ENCODE measurements around the gene TXNRD1. TPM values are rescaled to one million over a fixed set of nuclear protein-coding genes. Genes with fewer than 3 reads are reported as not detected.
"Not testable (repeated sequence)": the region's sequence is repeated elsewhere in the genome, so short reads cannot be mapped to it uniquely, and the experiment has no call there.

TXNRD1 gene
- total and polyA plus RNA-seq, 9 donors: 45.0 to 157 (median 77.4) TPM

GRCh38 chr12:104257913-104258472 is 42.4 kb downstream of the TXNRD1 start:
- DNase-seq: no peak
- Histone ChIP-seq H3K9me3 (no peaks in the 10 kb centered on the region), H3K4me1 (ENCODE audit: insufficient read depth) (no peaks in the 10 kb centered on the region), H3K36me3 (no peaks in the 10 kb centered on the region), H3K27ac (no peak overlapping the region), H3K4me3 (no peak overlapping the region), H3K27me3 (no peaks in the 10 kb centered on the region)
- intact Hi-C loops (cut with DNase I): no loop called here
- no peak for TF ChIP-seq CTCF (IDR thresholded peaks at IDR 0.05)
- no peak for TF ChIP-seq POLR2A (IDR thresholded peaks at IDR 0.05)
- TF ChIP-seq EP300 (IDR thresholded peaks at IDR 0.05): no peak

GRCh38 chr12:104258476-104259067 is 43.0 kb downstream of the TXNRD1 start:
- Histone ChIP-seq H3K4me1 (ENCODE audit: insufficient read depth) (no peaks in the 10 kb centered on the region), H3K27ac (no peak overlapping the region), H3K9me3 (no peaks in the 10 kb centered on the region), H3K27me3 (no peaks in the 10 kb centered on the region), H3K36me3 (no peaks in the 10 kb centered on the region), H3K4me3 (no peak overlapping the region)
- no peak for TF ChIP-seq CTCF (IDR thresholded peaks at IDR 0.05)
- TF ChIP-seq EP300 (IDR thresholded peaks at IDR 0.05): no peak
- no peak for TF ChIP-seq POLR2A (IDR thresholded peaks at IDR 0.05)
- intact Hi-C loops (cut with DNase I): no loop called here
- DNase-seq: no peak
- WGBS, 3 donors: 87 to 92% (median 88%) methylated on average over 2 of the region's 2 CpGs

- 70 to 77% (median 75%) methylated on average over 4 of the region's 4 CpGs for WGBS, 3 donors
- no peak for DNase-seq
- no peaks in the 10 kb centered on the region for H3K36me3 ChIP-seq
- H3K4me3 ChIP-seq: no peak overlapping the region
- intact Hi-C loops (cut with DNase I): no loop called here
- H3K27ac ChIP-seq: no peak overlapping the region
- H3K4me1 ChIP-seq (ENCODE audit: insufficient read depth): no peaks in the 10 kb centered on the region
- TF ChIP-seq CTCF (IDR thresholded peaks at IDR 0.05) (no peak), POLR2A (IDR thresholded peaks at IDR 0.05) (no peak), EP300 (IDR thresholded peaks at IDR 0.05) (no peak)
- no peaks in the 10 kb centered on the region for H3K9me3 ChIP-seq
- no peaks in the 10 kb centered on the region for H3K27me3 ChIP-seq
Observed at GRCh38 chr12:104263026-104263425, 47.4 kb downstream of the TXNRD1 start.

- Histone ChIP-seq H3K4me1 (ENCODE audit: insufficient read depth) (no peaks in the 10 kb centered on the region), H3K36me3 (no peaks in the 10 kb centered on the region), H3K27ac (no peak overlapping the region), H3K9me3 (no peaks in the 10 kb centered on the region), H3K4me3 (no peak overlapping the region), H3K27me3 (no peaks in the 10 kb centered on the region)
- no peak for TF ChIP-seq CTCF (IDR thresholded peaks at IDR 0.05)
- TF ChIP-seq EP300 (IDR thresholded peaks at IDR 0.05): no peak
- TF ChIP-seq POLR2A (IDR thresholded peaks at IDR 0.05): no peak
- no peak for DNase-seq
- WGBS, 3 donors: 43 to 64% (median 61%) methylated on average over 1 of the region's 1 CpG
- intact Hi-C loops (cut with DNase I): no loop called here
Observed at GRCh38 chr12:104263580-104264358, 48.2 kb downstream of the TXNRD1 start.

- WGBS, 3 donors: 92 to 97% (median 94%) methylated on average over 17 to 24 of the region's 24 CpGs
- H3K4me1 ChIP-seq (ENCODE audit: insufficient read depth); H3K4me3 ChIP-seq; H3K36me3 ChIP-seq; H3K27ac ChIP-seq; intact Hi-C loops (cut with DNase I); H3K27me3 ChIP-seq; DNase-seq; H3K9me3 ChIP-seq: not testable (repeated sequence)
Observed at GRCh38 chr12:104265436-104265835, 49.9 kb downstream of the TXNRD1 start.

Measured in ovary (tissue), 9 donors.